8988T (cell line): ENCODE results near the gene GRXCR1.
A peak's percentile ranks its signal among the peaks of the same experiment; 100 is the strongest.

Experiments used
- DNase-seq: peaks from one replicate; pipeline ENCODE4 v3.0.0; 2011

GRXCR1 gene

DNA sequence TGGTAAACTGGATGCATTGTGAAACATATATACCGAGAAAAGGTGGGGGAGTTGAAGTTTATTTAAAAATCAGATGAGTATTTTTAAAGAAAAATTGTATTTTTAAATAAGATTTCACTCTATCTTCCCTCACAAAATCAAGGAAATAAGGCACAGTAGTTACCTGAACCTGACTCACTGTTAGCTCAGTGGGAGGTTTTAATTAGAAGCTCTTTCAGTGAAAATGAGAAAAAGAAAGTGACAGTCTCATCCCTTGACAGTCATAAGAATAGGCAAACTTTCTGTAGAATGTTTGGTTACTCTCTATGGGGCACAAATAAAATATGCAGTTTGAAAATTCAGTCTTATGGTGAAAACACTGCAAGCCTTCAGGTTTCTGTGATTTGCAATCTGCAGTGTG lies 49.7 kb downstream of the GRXCR1 start:
- no peak for DNase-seq

DNA sequence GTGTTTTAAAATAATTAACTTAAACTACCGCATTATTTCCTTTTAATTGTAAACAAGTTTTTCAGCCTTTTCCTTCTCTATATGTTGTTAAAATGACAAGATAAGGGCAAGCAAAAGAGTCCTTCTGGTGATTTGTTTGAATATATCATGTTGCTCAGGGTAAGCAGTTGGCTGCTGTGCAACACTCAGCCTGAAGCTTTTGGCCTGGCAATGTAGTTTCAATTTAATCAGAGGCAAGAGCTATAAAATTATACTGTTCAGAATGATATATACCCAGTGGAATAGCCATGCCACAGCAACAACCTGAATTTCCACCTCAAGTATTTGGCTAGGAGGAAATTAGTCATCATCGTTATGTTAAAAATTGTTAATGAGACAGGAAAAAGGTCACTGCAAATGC lies 53.4 kb downstream of the GRXCR1 start:
- no peak for DNase-seq

DNA sequence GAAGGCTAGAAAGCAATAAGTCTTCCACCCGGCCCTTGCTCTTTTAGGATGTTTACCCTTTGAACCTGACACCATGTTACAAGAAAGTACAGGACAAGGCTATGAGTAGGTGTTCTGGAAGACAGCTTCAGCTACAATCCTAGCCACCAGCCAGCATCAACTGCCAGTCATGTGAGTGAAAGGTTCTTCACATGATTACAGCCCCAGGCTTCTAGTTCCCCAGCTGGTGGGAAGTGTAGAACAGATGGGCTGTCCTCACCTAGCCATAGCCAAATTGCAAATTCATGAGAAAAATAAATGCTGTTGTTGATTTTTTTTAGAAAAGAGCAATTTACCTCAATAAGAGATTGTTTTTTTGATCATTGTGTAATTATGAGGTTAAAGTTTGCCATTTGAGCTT lies 60.8 kb downstream of the GRXCR1 start:
- DNase-seq: no peak

DNA sequence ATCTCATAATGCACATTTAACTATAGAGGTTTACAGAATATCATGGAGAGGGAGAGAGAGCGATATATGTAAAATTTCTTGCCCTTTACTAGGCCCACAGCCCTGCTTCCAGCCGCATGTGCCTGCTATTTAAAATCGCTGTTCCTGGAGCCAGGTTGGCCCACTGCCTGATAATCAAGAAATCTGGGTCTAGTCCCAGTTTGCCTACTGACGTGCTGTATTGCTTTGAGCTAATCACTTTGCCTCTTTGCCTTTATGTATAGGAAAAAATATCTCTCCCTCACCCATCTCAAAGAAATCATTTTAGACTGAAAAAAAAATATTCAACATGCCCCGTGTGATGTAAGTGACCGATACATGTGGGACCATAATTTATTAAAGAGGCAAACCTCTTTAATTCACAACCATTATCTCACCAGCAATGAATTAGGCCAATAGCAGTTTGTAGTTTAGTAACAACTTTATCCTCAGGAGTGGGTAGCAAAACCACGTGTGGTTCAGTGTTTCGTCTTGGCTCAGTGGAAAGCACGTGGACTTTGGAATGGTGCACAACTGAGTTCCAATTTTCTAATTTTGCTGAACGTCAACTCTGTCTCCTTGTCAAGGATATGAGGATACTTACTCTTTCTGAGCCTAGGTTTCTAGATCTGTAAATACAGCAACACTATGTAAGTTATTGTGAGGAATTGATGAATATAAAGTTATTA lies 62.6 kb downstream of the GRXCR1 start:
- DNase-seq: no peak

DNA sequence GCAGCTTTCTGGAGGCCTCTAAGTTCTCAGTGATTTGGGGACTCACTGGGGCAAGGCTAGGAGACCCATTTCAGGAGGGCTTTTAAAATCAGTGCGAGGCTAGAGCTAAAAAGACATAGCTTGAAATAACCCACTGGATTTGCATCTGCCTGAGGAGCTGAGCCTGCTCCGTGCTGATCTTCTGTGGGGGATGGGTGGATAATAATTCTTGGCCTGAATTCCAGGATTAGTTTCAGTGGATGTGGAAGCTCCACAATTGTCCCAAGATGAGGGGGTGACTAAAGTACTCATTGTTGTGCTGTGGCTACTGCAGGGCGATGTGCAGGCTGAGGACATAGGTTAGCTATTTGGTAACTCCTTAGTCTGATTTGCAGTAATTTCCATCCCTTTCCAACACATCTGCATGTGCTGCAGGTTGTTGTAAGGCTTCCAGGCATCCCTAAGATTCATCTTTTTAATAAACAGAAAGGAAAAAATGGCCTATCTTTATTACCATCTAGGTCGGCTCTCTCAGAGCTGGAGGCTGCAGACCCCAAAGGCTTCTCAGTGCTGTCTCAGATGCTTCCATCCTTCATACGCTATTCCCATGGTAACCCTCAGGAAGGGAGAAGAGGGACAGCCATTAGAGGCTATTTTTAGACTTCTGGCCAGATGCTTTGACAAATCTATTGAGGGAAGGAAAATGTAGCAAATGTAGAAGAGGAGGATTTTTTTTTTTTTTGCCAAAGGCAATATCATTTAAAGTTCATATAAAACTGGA lies 63.4 kb downstream of the GRXCR1 start:
- DNase-seq: no peak

DNA sequence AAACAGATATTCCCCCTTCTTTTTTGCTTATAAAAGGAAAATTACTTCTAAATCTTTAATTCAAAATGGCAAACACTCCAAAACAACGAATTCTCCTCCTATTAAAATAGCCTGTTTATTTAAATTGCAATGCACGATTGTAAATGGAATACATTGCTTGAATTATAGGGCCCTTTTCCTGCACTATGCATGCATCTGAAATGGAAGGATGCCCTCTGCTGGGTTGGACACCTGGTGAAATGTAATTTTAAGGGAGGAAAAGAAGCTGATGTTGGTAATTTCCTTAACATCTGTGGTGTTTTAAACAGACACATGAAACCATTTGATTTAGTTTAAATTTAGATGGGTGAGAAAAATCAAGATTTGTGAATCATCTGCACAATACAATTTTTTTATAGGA lies 72.8 kb downstream of the GRXCR1 start:
- no peak for DNase-seq

DNA sequence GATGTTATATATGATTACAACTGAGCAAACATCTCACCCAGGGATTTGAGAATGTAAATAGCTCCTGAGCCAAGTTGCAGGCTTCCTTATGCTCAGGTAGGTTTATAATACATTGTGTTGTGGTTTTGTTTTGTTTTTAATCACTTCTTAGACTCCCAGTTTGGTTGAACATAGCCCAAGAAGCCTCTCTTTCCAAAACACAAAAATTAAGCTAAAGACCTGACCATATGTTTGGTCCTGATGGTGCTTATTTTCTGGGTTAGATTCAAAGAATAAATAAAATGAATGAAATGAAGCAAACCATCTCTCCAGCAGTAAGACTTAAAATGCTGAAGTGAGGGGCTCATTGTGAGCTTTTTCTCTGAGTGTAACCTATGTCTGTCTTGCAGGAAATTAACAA lies 93.5 kb downstream of the GRXCR1 start:
- no peak for DNase-seq

DNA sequence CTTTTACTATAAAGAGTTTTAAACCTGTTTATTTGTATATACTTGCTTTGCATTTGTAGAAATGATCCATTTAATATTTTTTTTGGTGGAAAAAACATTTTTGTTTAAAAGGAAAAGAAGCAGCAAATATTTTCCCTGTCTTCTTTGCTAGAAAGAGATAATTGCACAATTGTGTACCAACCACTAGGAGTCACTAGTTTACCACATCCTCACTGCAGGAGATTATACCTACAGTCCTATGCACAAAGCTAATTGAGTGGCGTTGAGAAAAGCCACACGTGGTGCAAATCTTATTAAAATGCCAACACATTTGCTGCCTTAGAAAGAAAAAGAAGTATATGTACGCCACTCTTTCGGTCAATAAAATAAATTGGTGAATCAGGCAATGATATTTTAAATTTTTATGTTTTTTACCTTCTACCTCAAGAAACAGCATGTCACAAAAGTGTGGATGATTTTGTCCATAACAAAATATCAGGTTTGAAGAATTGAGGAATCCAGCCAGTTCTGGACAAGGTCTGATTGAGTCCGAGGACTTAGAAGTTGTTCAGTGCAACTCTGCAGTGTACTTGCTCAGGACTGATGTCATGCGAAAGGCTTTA lies 102.9 kb downstream of the GRXCR1 start:
- peak; percentile 7 for DNase-seq

DNA sequence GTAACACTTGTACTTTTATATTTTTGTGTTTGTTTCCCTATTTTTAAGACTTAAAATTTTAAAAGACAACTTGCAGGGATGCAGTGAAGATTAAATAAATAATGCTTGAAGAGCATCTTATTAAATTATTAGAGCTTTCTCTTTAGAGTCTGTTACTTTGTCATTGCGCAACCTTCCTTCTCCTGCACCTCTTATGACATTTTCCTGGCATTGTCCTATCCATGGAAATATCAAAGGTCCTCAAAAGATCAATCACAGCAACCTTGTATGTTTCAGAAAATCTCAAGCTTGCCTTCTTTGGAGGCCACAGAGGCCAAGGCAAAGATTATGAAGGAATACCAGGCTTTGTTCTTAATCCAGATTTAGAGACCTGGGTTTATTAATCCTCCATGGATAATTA lies 116.3 kb downstream of the GRXCR1 start:
- DNase-seq: no peak

DNA sequence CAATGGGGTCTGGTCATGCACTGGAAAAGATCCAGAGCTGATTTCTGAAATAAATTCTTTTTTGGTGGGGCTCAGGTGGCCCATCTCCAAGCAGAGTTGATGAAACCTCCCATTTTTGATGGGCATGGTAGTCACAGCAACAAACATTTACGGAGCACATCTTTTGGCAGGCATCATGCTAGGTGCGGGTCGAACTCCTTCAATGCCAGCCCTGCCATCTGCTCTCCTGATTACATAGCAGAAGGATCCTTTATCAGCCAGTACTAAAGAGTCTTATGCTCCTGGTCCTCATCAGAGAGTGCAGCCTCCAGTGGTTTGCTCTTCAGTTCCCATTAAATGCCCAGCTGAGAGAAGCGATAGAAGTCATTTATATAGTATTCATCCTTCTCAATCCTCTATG lies 121.7 kb downstream of the GRXCR1 start:
- no peak for DNase-seq

DNA sequence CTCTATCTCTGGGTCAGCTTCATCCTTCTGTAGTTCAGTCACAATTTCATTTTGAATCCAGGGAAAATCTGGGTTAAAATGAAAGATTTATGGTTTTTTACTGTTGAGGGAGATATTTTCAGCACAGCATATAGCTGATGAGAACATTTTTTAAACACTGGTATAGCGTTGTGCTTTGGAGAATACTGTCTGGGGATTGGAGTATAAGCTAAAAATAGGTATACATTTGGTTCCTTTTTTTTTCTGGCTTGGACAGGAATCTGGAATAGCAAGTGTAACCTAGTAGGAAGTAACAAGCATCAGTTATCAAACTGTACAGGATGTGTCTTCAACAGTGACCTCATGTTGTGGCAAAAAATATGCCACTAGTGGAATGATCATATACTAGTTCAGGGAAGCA lies 149.1 kb downstream of the GRXCR1 start:
- DNase-seq: no peak

DNA sequence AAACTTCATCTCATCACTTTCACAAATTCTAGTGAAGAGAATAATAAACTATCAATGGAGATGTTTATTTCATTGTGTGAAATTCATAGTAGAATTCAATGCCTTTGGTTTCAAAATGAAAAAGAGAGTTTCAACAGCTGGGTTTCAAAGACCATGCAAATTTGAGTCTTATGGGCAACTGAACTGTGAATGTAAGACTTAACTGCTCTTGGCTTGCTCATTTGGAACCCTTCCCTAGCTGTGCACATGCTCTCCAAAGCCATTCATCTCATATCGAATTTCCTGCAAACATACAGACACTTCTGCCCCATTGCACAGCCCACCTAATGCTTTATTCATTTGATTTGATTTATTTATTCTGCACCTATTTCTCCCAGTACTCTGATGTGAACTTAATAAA lies 154.5 kb downstream of the GRXCR1 start:
- no peak for DNase-seq

DNA sequence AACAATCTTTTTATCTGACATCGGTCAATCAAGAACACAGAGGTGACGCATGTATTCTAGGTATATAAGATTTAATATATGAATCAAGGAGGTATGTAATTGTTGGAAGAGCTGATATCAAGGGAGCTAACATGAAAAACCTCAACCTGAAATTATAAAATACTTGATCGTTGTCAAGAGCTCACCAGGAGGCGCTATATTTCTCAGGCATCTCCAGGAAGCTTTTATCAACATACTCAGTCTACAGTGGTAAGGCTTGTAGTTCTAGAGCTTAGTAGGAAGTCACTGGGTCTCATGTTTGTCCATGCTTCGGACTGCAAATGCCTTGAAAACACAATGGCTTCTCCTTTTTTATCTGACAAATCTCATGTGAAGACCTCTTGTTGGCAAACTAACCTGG lies 156.1 kb downstream of the GRXCR1 start:
- no peak for DNase-seq

DNA sequence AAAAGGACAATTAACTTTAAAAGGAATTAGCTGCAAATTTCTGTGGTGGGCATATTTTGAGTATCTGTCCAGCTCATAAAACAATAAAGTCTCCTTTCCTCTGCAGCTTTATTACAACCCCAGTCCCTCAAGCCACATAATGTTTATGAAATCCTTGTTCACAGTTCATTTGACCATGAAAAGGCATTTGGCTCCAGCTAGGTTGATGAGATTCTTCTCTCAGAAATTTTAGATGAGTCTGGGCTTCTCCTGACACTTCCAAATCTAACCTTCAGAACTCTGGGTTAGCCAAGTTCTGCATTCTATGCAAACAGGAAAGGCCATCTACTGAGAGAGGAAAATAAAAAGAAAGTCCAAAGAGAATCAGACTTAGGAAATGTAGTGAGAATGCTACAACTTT lies 156.8 kb downstream of the GRXCR1 start:
- DNase-seq: no peak

DNA sequence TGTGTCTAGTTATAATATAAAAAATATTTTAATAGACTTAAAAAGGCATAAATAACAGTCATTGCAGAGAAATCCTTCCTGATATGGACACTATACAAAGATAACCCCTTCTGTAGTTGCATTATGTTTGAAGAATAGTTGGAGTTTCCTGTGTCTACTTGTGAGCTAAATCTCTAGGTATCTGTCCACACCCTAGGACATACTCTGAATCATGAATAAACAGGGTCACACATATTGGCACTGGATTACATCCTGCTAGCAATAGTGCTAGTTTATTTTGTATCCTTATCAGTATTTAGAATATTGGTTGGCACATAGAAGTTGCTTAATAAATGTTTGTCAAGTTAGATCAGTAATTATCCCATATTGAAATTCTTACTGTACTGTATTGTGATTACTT lies 173.9 kb downstream of the GRXCR1 start:
- DNase-seq: no peak

DNA sequence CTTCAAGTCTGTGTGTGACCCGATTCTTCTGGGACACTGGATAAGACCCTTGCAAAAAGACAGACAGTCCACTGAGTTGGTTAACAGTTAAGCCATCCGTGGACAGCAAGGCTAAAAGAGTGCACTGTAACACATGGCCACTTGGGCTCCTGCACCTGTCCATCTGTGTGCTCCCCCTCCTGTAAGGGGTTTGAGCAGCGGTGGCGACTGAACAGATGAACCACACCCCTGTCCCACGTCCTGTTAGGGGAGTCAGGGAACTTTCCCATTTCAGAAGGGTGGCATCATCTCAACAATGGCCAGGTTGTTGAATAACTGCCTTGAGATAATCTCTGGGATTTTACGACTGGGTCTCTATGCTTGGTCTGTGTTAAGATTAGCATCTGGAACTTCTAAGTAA lies 178.6 kb downstream of the GRXCR1 start:
- DNase-seq: no peak
